HL-60 (cell line): ENCODE results near the gene KATNAL1.

Experiments
- DNase-seq, 2 experiments: peaks; one replicate each; pipeline ENCODE4 v3.0.0-alpha.2; 2010 to 2020; ENCODE audit warnings: low read depth in 1 of 2, low spot score in 1 of 2
- H3K27ac ChIP-seq: fragments of 250-450 bp; sonication (Bioruptor Pico); replicated peaks from 2 replicates; pipeline ENCODE4 v1.5.1; 2020; ENCODE audit warnings: mild to moderate bottlenecking, moderate library complexity
- H3K27me3 ChIP-seq: fragments of 250-450 bp; sonication (Bioruptor Pico); 2 replicates; pipeline ENCODE4 v1.5.1; 2021; ENCODE audit warnings: mild to moderate bottlenecking, moderate library complexity; ENCODE audit not compliant: insufficient read depth, poor library complexity, severe bottlenecking
- H3K4me3 ChIP-seq: replicated peaks from 2 replicates; pipeline ENCODE4 v1.5.1; 2011; ENCODE audit warnings: mild to moderate bottlenecking, control low read depth, low read length; ENCODE audit not compliant: insufficient read depth
- CTCF ChIP-seq: IDR thresholded peaks from one replicate; pipeline ENCODE4 v1.5.1; 2011; ENCODE audit warnings: low read length, control low read depth, inconsistent platforms; ENCODE audit not compliant: insufficient read depth
- GABPA ChIP-seq: IDR thresholded peaks from 2 replicates; pipeline ENCODE4 v1.6.1; 2012; ENCODE audit warnings: low read depth
- POLR2AphosphoS5 ChIP-seq: IDR thresholded peaks from 2 replicates; pipeline ENCODE4 v1.6.1; 2012; ENCODE audit warnings: low read depth
- REST ChIP-seq: IDR thresholded peaks from 2 replicates; pipeline ENCODE4 v1.6.1; 2012; ENCODE audit warnings: low read depth; ENCODE audit not compliant: insufficient replicate concordance
- SPI1 ChIP-seq: IDR thresholded peaks from 2 replicates; pipeline ENCODE4 v1.6.1; 2012; ENCODE audit warnings: low read depth, mild to moderate bottlenecking, borderline replicate concordance

Gene KATNAL1

GRCh38 chr13:30301827-30302226 is 5.5 kb downstream of the KATNAL1 start:
- Histone ChIP-seq H3K4me3 (no peak overlapping the region), H3K27me3 (no peaks in the 10 kb centered on the region), H3K27ac (no peak overlapping the region)
- peak in 1 of 2 experiments; percentile 0 for DNase-seq
- TF ChIP-seq CTCF (no peak), GABPA (no peak), POLR2AphosphoS5 (no peak), REST (no peak), SPI1 (no peak)

- TF ChIP-seq CTCF (no peak), REST (no peak), GABPA (no peak), SPI1 (no peak), POLR2AphosphoS5 (no peak)
- no peak for DNase-seq
- Histone ChIP-seq H3K4me3 (no peak overlapping the region), H3K27me3 (no peaks in the 10 kb centered on the region), H3K27ac (no peak overlapping the region)
Observed at GRCh38 chr13:30300596-30300995, 6.8 kb downstream of the KATNAL1 start.

GRCh38 chr13:30299786-30300185 is 7.6 kb downstream of the KATNAL1 start:
- no peak for DNase-seq
- TF ChIP-seq GABPA (no peak), CTCF (no peak), SPI1 (no peak)
- H3K27ac ChIP-seq = no peak overlapping the region
- no peaks in the 10 kb centered on the region for H3K27me3 ChIP-seq
- H3K4me3 ChIP-seq = no peak overlapping the region

- Histone ChIP-seq H3K27ac (no peak overlapping the region), H3K27me3 (no peaks in the 10 kb centered on the region), H3K4me3 (no peak overlapping the region)
- DNase-seq = no peak
- TF ChIP-seq GABPA = no peak
Observed at GRCh38 chr13:30295116-30295515, 12.2 kb downstream of the KATNAL1 start.
